SU-DHL-6 (cell line): ENCODE measurements around the gene KRTAP10-12.

Experiments
- H2AFZ ChIP-seq: fragments of 200-600 bp; sonication (generic); 2 replicates; pipeline ENCODE4 v1.6.1; 2014; ENCODE audit warnings: low read depth, mild to moderate bottlenecking, moderate library complexity, mixed read lengths, antibody characterized with exemption, low read length; ENCODE audit not compliant: severe bottlenecking
- H3F3A ChIP-seq: fragments of 200-600 bp; shearing (Covaris generic); 2 replicates; pipeline ENCODE4 v1.6.0; 2016; ENCODE audit warnings: antibody characterized with exemption, mild to moderate bottlenecking; ENCODE audit not compliant: insufficient read depth
- H3K27ac ChIP-seq: fragments of 200-600 bp; sonication (generic); 2 replicates; pipeline ENCODE4 v1.5.1; 2016; ENCODE audit warnings: low read depth, mild to moderate bottlenecking, low read length, moderate library complexity, mixed read lengths
- H3K27me3 ChIP-seq: fragments of 200-600 bp; sonication (generic), shearing (Covaris generic); 2 replicates; pipeline ENCODE4 v1.6.0; 2014; ENCODE audit warnings: mild to moderate bottlenecking, low read length
- H3K36me3 ChIP-seq: fragments of 200-600 bp; sonication (generic); 2 replicates; pipeline ENCODE4 v1.6.1; 2014; ENCODE audit warnings: mild to moderate bottlenecking, low read length, mixed read lengths
- H3K4me2 ChIP-seq: fragments of 300-600, 200-600 bp; shearing (Covaris generic), sonication (generic); 2 replicates; pipeline ENCODE4 v1.6.0; 2014; ENCODE audit warnings: low read length, low read depth, mild to moderate bottlenecking; ENCODE audit not compliant: poor library complexity, severe bottlenecking
- H3K4me3 ChIP-seq: fragments of 200-600 bp; sonication (generic); 2 replicates; pipeline ENCODE4 v1.5.1; 2014; ENCODE audit warnings: antibody characterized with exemption, low read length, mild to moderate bottlenecking, mixed read lengths; ENCODE audit not compliant: insufficient read depth, poor library complexity, severe bottlenecking
- H3K79me2 ChIP-seq: fragments of 200-600 bp; sonication (generic); 2 replicates; pipeline ENCODE4 v1.6.1; 2014; ENCODE audit warnings: mild to moderate bottlenecking, low read length, moderate library complexity; ENCODE audit not compliant: insufficient read depth
- H3K9ac ChIP-seq: fragments of 200-600 bp; sonication (generic); 2 replicates; pipeline ENCODE4 v1.7.0; 2014; ENCODE audit warnings: mild to moderate bottlenecking, low read length
- H3K9me2 ChIP-seq: fragments of 200-600 bp; sonication (generic); replicated peaks from 2 replicates; pipeline ENCODE4 v1.6.1; 2014; ENCODE audit warnings: low read length; ENCODE audit not compliant: insufficient read depth
- H3K9me3 ChIP-seq: fragments of 200-600 bp; sonication (generic); 2 replicates; pipeline ENCODE4 v1.6.1; 2014; ENCODE audit warnings: low read length, mixed read lengths; ENCODE audit not compliant: insufficient read depth
- H4K20me1 ChIP-seq: fragments of 200-600 bp; sonication (generic); 2 replicates; pipeline ENCODE4 v1.6.1; 2014; ENCODE audit warnings: low read depth, mild to moderate bottlenecking, antibody characterized with exemption, low read length, moderate library complexity, mixed read lengths
- CTCF ChIP-seq: fragments of 200-600 bp; sonication (generic); IDR thresholded peaks from one replicate; pipeline ENCODE4 v1.5.1; 2017; ENCODE audit warnings: antibody characterized with exemption, mild to moderate bottlenecking, low read length, moderate library complexity; ENCODE audit not compliant: insufficient read depth, poor library complexity, severe bottlenecking
- EZH2phosphoT487 ChIP-seq: fragments of 200-600 bp; sonication (generic), shearing (Covaris generic); conservative IDR thresholded peaks from 2 replicates; pipeline ENCODE4 v1.6.1; 2018; ENCODE audit warnings: mild to moderate bottlenecking, antibody characterized with exemption, low read length, moderate library complexity, mixed read lengths

The KRTAP10-12 gene

GRCh38 chr21:44653656-44654575 is 43.1 kb upstream of the KRTAP10-12 start:
- Histone ChIP-seq H3K27me3 (no peaks in the 10 kb centered on the region), H2AFZ (no peak overlapping the region), H3K36me3 (no peaks in the 10 kb centered on the region), H3K9me2 (no peaks in the 10 kb centered on the region), H3F3A (no peaks in the 10 kb centered on the region), H3K4me3 (no peak overlapping the region), H4K20me1 (no peaks in the 10 kb centered on the region), H3K9me3 (no peaks in the 10 kb centered on the region), H3K27ac (no peak overlapping the region), H3K4me2 (no peak overlapping the region), H3K79me2 (no peaks in the 10 kb centered on the region), H3K9ac (no peak overlapping the region)
- TF ChIP-seq CTCF (no peak), EZH2phosphoT487 (no peak)

GRCh38 chr21:44654576-44655175 is 42.3 kb upstream of the KRTAP10-12 start, which contains the start of gene KRTAP12-4:
Gene KRTAP12-4 (minus strand): TSS chr21:44654659. CDS start chr21:44654614, 45 bp downstream.
- Histone ChIP-seq H3K9me2 (no peaks in the 10 kb centered on the region), H3F3A (no peaks in the 10 kb centered on the region), H4K20me1 (no peaks in the 10 kb centered on the region), H3K4me2 (no peak within 1 kb of the TSS), H2AFZ (no peak within 1 kb of the TSS), H3K79me2 (no peaks in the 10 kb centered on the region), H3K9ac (no peak within 1 kb of the TSS), H3K4me3 (no peak within 1 kb of the TSS), H3K27ac (no peak within 1 kb of the TSS), H3K36me3 (no peaks in the 10 kb centered on the region), H3K27me3 (no peaks in the 10 kb centered on the region), H3K9me3 (no peaks in the 10 kb centered on the region)
- TF ChIP-seq EZH2phosphoT487 (no peak), CTCF (no peak)

GRCh38 chr21:44656868-44657267 is 40.1 kb upstream of the KRTAP10-12 start:
- no peak for TF ChIP-seq EZH2phosphoT487
- no peak for TF ChIP-seq CTCF
- no peak overlapping the region for H3K27ac ChIP-seq
- H3K9me3 ChIP-seq: no peaks in the 10 kb centered on the region
- no peak overlapping the region for H3K9ac ChIP-seq
- no peak overlapping the region for H2AFZ ChIP-seq
- no peaks in the 10 kb centered on the region for H3K36me3 ChIP-seq
- no peaks in the 10 kb centered on the region for H3K9me2 ChIP-seq
- no peaks in the 10 kb centered on the region for H3K27me3 ChIP-seq
- no peaks in the 10 kb centered on the region for H3F3A ChIP-seq
- H3K79me2 ChIP-seq: no peaks in the 10 kb centered on the region
- no peak overlapping the region for H3K4me3 ChIP-seq
- H3K4me2 ChIP-seq: no peak overlapping the region
- no peaks in the 10 kb centered on the region for H4K20me1 ChIP-seq
